H9 (cell line): ENCODE measurements around the gene HIC1. TPM values are rescaled to one million over a fixed set of nuclear protein-coding genes. Genes with fewer than 3 reads are reported as not detected.

Experiments
- DNase-seq: peaks from one replicate; pipeline ENCODE4 v3.0.0-alpha.2; 2017
- H2AFZ ChIP-seq: one replicate; pipeline ENCODE4 v1.6.1; 2013; ENCODE audit warnings: mild to moderate bottlenecking, low read length, control low read depth, moderate library complexity
- H2AK5ac ChIP-seq: 2 replicates; pipeline ENCODE4 v1.6.1; 2013; ENCODE audit warnings: low read length, control low read depth, mixed read lengths; ENCODE audit not compliant: insufficient read length
- H2BK120ac ChIP-seq: one replicate; pipeline ENCODE4 v1.6.1; 2013; ENCODE audit warnings: low read depth, mild to moderate bottlenecking, low read length, control low read depth, inconsistent platforms; ENCODE audit not compliant: poor library complexity, severe bottlenecking
- H2BK12ac ChIP-seq: 2 replicates; pipeline ENCODE4 v1.6.1; 2013; ENCODE audit warnings: low read length, control low read depth, mixed read lengths, low read depth; ENCODE audit not compliant: insufficient read length
- H2BK15ac ChIP-seq: 2 replicates; pipeline ENCODE4 v1.6.1; 2013; ENCODE audit warnings: low read depth, low read length, control low read depth
- H2BK20ac ChIP-seq: one replicate; pipeline ENCODE4 v1.6.1; 2013; ENCODE audit warnings: low read depth, mild to moderate bottlenecking, low read length, control low read depth, inconsistent platforms; ENCODE audit not compliant: poor library complexity, severe bottlenecking
- H2BK5ac ChIP-seq: 2 replicates; pipeline ENCODE4 v1.6.1; 2013; ENCODE audit warnings: low read length, control low read depth, mixed read lengths; ENCODE audit not compliant: insufficient read length
- H3K14ac ChIP-seq: 2 replicates; pipeline ENCODE4 v1.6.1; 2013; ENCODE audit warnings: low read length, control low read depth; ENCODE audit not compliant: insufficient read depth
- H3K18ac ChIP-seq: 2 replicates; pipeline ENCODE4 v1.6.1; 2013; ENCODE audit warnings: low read depth, mild to moderate bottlenecking, mixed read lengths, low read length, control low read depth; ENCODE audit not compliant: insufficient read length
- H3K23ac ChIP-seq: 2 replicates; pipeline ENCODE4 v1.6.1; 2013; ENCODE audit warnings: low read length, control low read depth, mixed read lengths, low read depth; ENCODE audit not compliant: insufficient read length
- H3K23me2 ChIP-seq: 2 replicates; pipeline ENCODE4 v1.6.1; 2013; ENCODE audit warnings: low read depth, mild to moderate bottlenecking, mixed read lengths, low read length, control low read depth; ENCODE audit not compliant: insufficient read length, poor library complexity, severe bottlenecking
- H3K27ac ChIP-seq: 2 replicates; pipeline ENCODE4 v1.5.1; 2013; ENCODE audit warnings: low read length, control low read depth, mixed read lengths, low read depth; ENCODE audit not compliant: insufficient read length
- H3K27me3 ChIP-seq: 2 replicates; pipeline ENCODE4 v1.6.1; 2013; ENCODE audit warnings: low read length, control low read depth, inconsistent platforms; ENCODE audit not compliant: insufficient read depth
- H3K4ac ChIP-seq: 2 replicates; pipeline ENCODE4 v1.6.1; 2013; ENCODE audit warnings: low read depth, mild to moderate bottlenecking, control low read depth, inconsistent platforms, low read length, moderate library complexity
- H3K4me1 ChIP-seq: 2 replicates; pipeline ENCODE4 v1.6.1; 2013; ENCODE audit warnings: low read length, control low read depth, inconsistent platforms; ENCODE audit not compliant: insufficient read depth
- H3K4me2 ChIP-seq: 2 replicates; pipeline ENCODE4 v1.6.1; 2013; ENCODE audit warnings: low read length, control low read depth, mixed read lengths; ENCODE audit not compliant: insufficient read length, insufficient read depth
- H3K56ac ChIP-seq: 2 replicates; pipeline ENCODE4 v1.6.1; 2013; ENCODE audit warnings: low read depth, mild to moderate bottlenecking, mixed read lengths, low read length, control low read depth; ENCODE audit not compliant: insufficient read length
- H3K79me1 ChIP-seq: 2 replicates; pipeline ENCODE4 v1.6.1; 2013; ENCODE audit warnings: low read depth, mild to moderate bottlenecking, moderate library complexity, low read length, control low read depth, inconsistent platforms; ENCODE audit not compliant: insufficient read depth, poor library complexity, severe bottlenecking
- H3K79me2 ChIP-seq: 2 replicates; pipeline ENCODE4 v1.6.1; 2013; ENCODE audit warnings: low read length, control low read depth, inconsistent platforms; ENCODE audit not compliant: insufficient read depth
- H3K9ac ChIP-seq: 2 replicates; pipeline ENCODE4 v1.6.1; 2013; ENCODE audit warnings: low read length, control low read depth, mixed read lengths; ENCODE audit not compliant: insufficient read length; ENCODE audit errors: extremely low read depth
- H3K9me3 ChIP-seq: one replicate; pipeline ENCODE4 v1.6.1; 2013; ENCODE audit warnings: low read depth, low read length, inconsistent platforms; ENCODE audit not compliant: control insufficient read depth
- H3T11ph ChIP-seq: one replicate; pipeline ENCODE4 v1.6.1; 2013; ENCODE audit warnings: mild to moderate bottlenecking, low read length, control low read depth, inconsistent platforms
- H4K20me1 ChIP-seq: one replicate; pipeline ENCODE4 v1.6.1; 2013; ENCODE audit not compliant: control insufficient read depth, insufficient read length, insufficient read depth
- H4K5ac ChIP-seq: 2 replicates; pipeline ENCODE4 v1.6.1; 2013; ENCODE audit warnings: low read depth, mild to moderate bottlenecking, mixed read lengths, low read length, control low read depth; ENCODE audit not compliant: insufficient read length
- H4K8ac ChIP-seq: replicated peaks from 2 replicates; pipeline ENCODE4 v1.6.1; 2013; ENCODE audit warnings: low read length, control low read depth, mixed read lengths, low read depth; ENCODE audit not compliant: insufficient read length
- H4K91ac ChIP-seq: 2 replicates; pipeline ENCODE4 v1.6.1; 2013; ENCODE audit warnings: low read depth, mild to moderate bottlenecking, moderate library complexity, mixed read lengths, low read length, control low read depth; ENCODE audit not compliant: insufficient read length
- H3K27ac Mint-ChIP-seq, 3 experiments: 2 replicates in 2 of 3; 3 replicates in 1 of 3; pipeline ENCODE4 v1.8.0; 2020 to 2021; ENCODE audit warnings: mixed read lengths in 3 of 3, mild to moderate bottlenecking in 1 of 3, moderate library complexity in 1 of 3
- H3K27me3 Mint-ChIP-seq: 2 replicates; pipeline ENCODE4 v1.8.0; 2021; ENCODE audit warnings: low read depth, mild to moderate bottlenecking, moderate library complexity, mixed read lengths
- H3K36me3 Mint-ChIP-seq, 3 experiments: 2 replicates in 2 of 3; 3 replicates in 1 of 3; pipeline ENCODE4 v1.8.0; 2020 to 2021; ENCODE audit warnings: low read depth in 3 of 3, mixed read lengths in 3 of 3; ENCODE audit not compliant: insufficient read depth in 1 of 3
- H3K4me1 Mint-ChIP-seq, 2 experiments: 2 replicates each; pipeline ENCODE4 v1.8.0; 2020; ENCODE audit warnings: mixed read lengths in 2 of 2
- H3K4me3 Mint-ChIP-seq, 2 experiments: 2 replicates in 1 of 2; 3 replicates in 1 of 2; pipeline ENCODE4 v1.8.0; 2020 to 2021; ENCODE audit warnings: mild to moderate bottlenecking in 2 of 2, mixed read lengths in 2 of 2, moderate library complexity in 1 of 2
- H3K9me3 Mint-ChIP-seq, 2 experiments: 2 replicates in 1 of 2; 3 replicates in 1 of 2; pipeline ENCODE4 v1.8.0; 2020; ENCODE audit warnings: mild to moderate bottlenecking in 2 of 2, mixed read lengths in 2 of 2, moderate library complexity in 1 of 2
- WGBS: extraction: QIAGEN DNeasy Blood & Tissue Kit; methylation state at CpG from one replicate; pipeline ENCODE4 v1.1.7; 2013; ENCODE audit warnings: missing lambda C conversion rate, low lambda C conversion rate, mixed read lengths; ENCODE audit not compliant: insufficient read length; ENCODE audit errors: extremely low coverage; 5-methylcytosine and 5-hydroxymethylcytosine counted together
- total RNA-seq: library from RNA; stranded (reverse); gene quantifications from 2 replicates; pipeline ENCODE4 v1.2.1, GENCODE V29; 2021
- TF ChIP-seq, protein P1 (sequence below): fragments of 200-600 bp; sonication (generic); conservative IDR thresholded peaks from 3 replicates; pipeline ENCODE4 v1.8.0; 2021; ENCODE audit warnings: antibody characterized with exemption, mild to moderate bottlenecking

HIC1 gene
- total RNA-seq, 1 experiment from 2014 or later: 1.8 TPM

- no peak for DNase-seq
- H3K23ac ChIP-seq: no peak overlapping the region
- no peaks in the 10 kb centered on the region for H3K9me3 Mint-ChIP-seq
- no peaks in the 10 kb centered on the region for H3K79me2 ChIP-seq
- H4K8ac ChIP-seq: no peak overlapping the region
- H3K27ac Mint-ChIP-seq: peak overlapping the region in 2 of 3 experiments; percentile 70 to 93; a peak in 3 of 7 replicates
- H3K23me2 ChIP-seq: no peaks in the 10 kb centered on the region
- no peak overlapping the region for H3K4ac ChIP-seq
- no peaks in the 10 kb centered on the region for H3K9me3 ChIP-seq
- H3K18ac ChIP-seq: no peak overlapping the region
- WGBS: no CpG with 5 or more reads among the region's 31 CpGs
- H3K27ac ChIP-seq: no peak overlapping the region
- H3K9ac ChIP-seq: no peak overlapping the region
- H3T11ph ChIP-seq: no peak overlapping the region
- peaks cover 3 to 24% (median 6%) of the 10 kb centered on the region in 3 experiments; a peak in 5 of 7 replicates for H3K36me3 Mint-ChIP-seq
- H4K91ac ChIP-seq: no peak overlapping the region
- H3K27me3 Mint-ChIP-seq: no peaks in the 10 kb centered on the region
- H2BK15ac ChIP-seq: no peak overlapping the region
- no peak overlapping the region for H3K14ac ChIP-seq
- peaks cover 31 to 36% of the 10 kb centered on the region in 2 experiments for H3K4me1 Mint-ChIP-seq
- H4K5ac ChIP-seq: no peak overlapping the region
- H2BK20ac ChIP-seq: no peak overlapping the region
- TF ChIP-seq, protein P1, sequence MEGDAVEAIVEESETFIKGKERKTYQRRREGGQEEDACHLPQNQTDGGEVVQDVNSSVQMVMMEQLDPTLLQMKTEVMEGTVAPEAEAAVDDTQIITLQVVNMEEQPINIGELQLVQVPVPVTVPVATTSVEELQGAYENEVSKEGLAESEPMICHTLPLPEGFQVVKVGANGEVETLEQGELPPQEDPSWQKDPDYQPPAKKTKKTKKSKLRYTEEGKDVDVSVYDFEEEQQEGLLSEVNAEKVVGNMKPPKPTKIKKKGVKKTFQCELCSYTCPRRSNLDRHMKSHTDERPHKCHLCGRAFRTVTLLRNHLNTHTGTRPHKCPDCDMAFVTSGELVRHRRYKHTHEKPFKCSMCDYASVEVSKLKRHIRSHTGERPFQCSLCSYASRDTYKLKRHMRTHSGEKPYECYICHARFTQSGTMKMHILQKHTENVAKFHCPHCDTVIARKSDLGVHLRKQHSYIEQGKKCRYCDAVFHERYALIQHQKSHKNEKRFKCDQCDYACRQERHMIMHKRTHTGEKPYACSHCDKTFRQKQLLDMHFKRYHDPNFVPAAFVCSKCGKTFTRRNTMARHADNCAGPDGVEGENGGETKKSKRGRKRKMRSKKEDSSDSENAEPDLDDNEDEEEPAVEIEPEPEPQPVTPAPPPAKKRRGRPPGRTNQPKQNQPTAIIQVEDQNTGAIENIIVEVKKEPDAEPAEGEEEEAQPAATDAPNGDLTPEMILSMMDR: no peak
- H4K20me1 ChIP-seq: no peaks in the 10 kb centered on the region
- no peak overlapping the region for H2AFZ ChIP-seq
- H2AK5ac ChIP-seq: no peak overlapping the region
- H3K4me2 ChIP-seq: no peak overlapping the region
- H3K56ac ChIP-seq: no peak overlapping the region
- H3K4me1 ChIP-seq: no peaks in the 10 kb centered on the region
- H3K27me3 ChIP-seq: no peaks in the 10 kb centered on the region
- no peak overlapping the region for H2BK12ac ChIP-seq
- no peak overlapping the region; a peak in 1 of 5 replicates for H3K4me3 Mint-ChIP-seq
- H2BK5ac ChIP-seq: no peak overlapping the region
- H2BK120ac ChIP-seq: no peak overlapping the region
- H3K79me1 ChIP-seq: no peaks in the 10 kb centered on the region
Observed at GRCh38 chr17:2071455-2072281, 16.8 kb downstream of the HIC1 start.
